ENCODE data around the gene RAB11FIP3. TPM values are rescaled to one million over a fixed set of nuclear protein-coding genes. Genes with fewer than 3 reads are reported as not detected.

RAB11FIP3 gene
- polyA plus RNA-seq, 1 of the 3 experiments (the other 2 are of a cell fraction), result 24.8 TPM

DNA sequence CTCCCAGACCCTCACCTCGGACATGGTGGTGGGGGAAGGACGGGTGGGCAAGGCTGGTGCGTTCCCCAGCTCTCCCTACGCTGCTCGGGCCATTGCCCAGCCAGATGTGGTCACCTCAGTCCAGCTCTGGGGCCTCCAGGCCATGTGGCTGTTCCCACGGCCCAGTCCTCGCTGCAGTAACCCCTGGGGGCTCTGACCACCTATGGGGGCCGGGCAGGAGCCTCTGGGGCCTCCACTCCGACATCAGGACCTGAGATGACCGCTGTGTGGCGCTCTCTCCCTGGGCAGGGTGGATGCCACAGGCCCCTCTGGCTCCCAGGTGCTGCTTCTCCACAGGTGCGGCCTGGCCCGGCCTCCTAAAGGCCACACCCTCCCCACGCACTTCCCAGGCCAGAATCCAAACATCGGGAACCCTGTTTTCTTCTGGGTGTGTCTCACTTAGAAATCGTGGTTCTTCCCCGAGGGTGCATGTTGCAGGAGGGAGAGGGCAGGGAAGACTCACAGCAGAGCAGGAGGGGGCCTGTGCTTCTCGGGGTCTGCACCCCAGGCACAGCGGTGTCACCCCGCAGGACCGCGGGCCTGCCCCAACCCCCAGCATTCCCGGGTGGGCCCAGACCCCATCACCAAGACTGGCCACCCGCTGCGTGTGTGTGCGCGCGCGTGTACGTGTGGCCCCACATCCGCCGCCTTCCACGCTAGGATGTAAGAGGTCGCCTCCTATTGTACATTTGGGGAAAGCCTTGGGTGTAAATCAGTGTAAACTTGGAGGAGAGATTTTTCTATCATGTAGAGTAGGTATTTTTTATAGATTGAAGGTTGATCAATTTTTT is 96.1 kb downstream of the RAB11FIP3 start:
- peaks cover 13% of the 10 kb centered on the region; the same call in 1 of the 2 replicates for H3K79me2 ChIP-seq (ENCODE audit: insufficient read depth)
- ChIA-PET POLR2A (interaction anchor here (1.3 kb wide), 1 partner anchor 44 kb away, joined by 3 read pairs; no protein-coding TSS in a partner anchor), CTCF (no interaction called here)
- H3K9me3 ChIP-seq, result no peaks in the 10 kb centered on the region
- no peak overlapping the region for H3K4me2 ChIP-seq
- peaks cover 18% of the 10 kb centered on the region for H3F3A ChIP-seq (replicated peaks; ENCODE audit: insufficient read depth)
- no peaks in the 10 kb centered on the region for H3K9me2 ChIP-seq
- H3K27me3 ChIP-seq (ENCODE audit: insufficient read depth), result no peaks in the 10 kb centered on the region
- H3K9ac ChIP-seq, result no peak overlapping the region
- 80% methylated on average over 11 of the region's 34 CpGs for WGBS (ENCODE audit: low lambda C conversion rate)
- H4K20me1 ChIP-seq (ENCODE audit: insufficient read depth), result peaks cover 18% of the 10 kb centered on the region
- H3K36me3 ChIP-seq (replicated peaks in 1 of 2; ENCODE audit: control insufficient read depth in 1 of 2, insufficient read depth in 2 of 2, low read length in 1 of 2), result peaks cover 0 to 20% of the 10 kb centered on the region in 2 experiments
- TF ChIP-seq RFX5 (IDR thresholded peaks at IDR 0.05; ENCODE audit: low read length) (no peak), ELF1 (IDR thresholded peaks at IDR 0.05) (no peak), MXI1 (IDR thresholded peaks at IDR 0.05; ENCODE audit: low read depth, low read length) (no peak), GATA2 (CRISPR knock-in tag; IDR thresholded peaks at IDR 0.05) (no peak), SIN3A (IDR thresholded peaks at IDR 0.05; ENCODE audit: borderline replicate concordance, low read depth, low read length) (no peak), NRF1 (IDR thresholded peaks at IDR 0.05; ENCODE audit: low read depth, low read length) (no peak), RXRA (IDR thresholded peaks at IDR 0.05; ENCODE audit: borderline replicate concordance, low read depth) (no peak), EP300 (IDR thresholded peaks at IDR 0.05; ENCODE audit: borderline replicate concordance in 1 of 2, low read depth in 1 of 2, low read length in 1 of 2) (no peak), TEAD4 (IDR thresholded peaks at IDR 0.05; ENCODE audit: borderline replicate concordance, insufficient read depth) (no peak), SMC3 (IDR thresholded peaks at IDR 0.05; ENCODE audit: low read depth, low read length) (no peak), FOSL2 (IDR thresholded peaks at IDR 0.05; ENCODE audit: borderline replicate concordance, low read depth) (no peak), NFIC (IDR thresholded peaks at IDR 0.05; ENCODE audit: borderline replicate concordance) (no peak), GABPA (IDR thresholded peaks at IDR 0.05; ENCODE audit: low read depth) (no peak)
- TF ChIP-seq, protein P1, sequence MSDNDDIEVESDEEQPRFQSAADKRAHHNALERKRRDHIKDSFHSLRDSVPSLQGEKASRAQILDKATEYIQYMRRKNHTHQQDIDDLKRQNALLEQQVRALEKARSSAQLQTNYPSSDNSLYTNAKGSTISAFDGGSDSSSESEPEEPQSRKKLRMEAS (IDR thresholded peaks at IDR 0.05; ENCODE audit: low read depth), result no peak
- TF ChIP-seq, protein P2, sequence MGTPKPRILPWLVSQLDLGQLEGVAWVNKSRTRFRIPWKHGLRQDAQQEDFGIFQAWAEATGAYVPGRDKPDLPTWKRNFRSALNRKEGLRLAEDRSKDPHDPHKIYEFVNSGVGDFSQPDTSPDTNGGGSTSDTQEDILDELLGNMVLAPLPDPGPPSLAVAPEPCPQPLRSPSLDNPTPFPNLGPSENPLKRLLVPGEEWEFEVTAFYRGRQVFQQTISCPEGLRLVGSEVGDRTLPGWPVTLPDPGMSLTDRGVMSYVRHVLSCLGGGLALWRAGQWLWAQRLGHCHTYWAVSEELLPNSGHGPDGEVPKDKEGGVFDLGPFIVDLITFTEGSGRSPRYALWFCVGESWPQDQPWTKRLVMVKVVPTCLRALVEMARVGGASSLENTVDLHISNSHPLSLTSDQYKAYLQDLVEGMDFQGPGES (IDR thresholded peaks at IDR 0.05; ENCODE audit: low read depth, low read length), result no peak
- TF ChIP-seq, protein P3, sequence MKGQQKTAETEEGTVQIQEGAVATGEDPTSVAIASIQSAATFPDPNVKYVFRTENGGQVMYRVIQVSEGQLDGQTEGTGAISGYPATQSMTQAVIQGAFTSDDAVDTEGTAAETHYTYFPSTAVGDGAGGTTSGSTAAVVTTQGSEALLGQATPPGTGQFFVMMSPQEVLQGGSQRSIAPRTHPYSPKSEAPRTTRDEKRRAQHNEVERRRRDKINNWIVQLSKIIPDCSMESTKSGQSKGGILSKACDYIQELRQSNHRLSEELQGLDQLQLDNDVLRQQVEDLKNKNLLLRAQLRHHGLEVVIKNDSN (IDR thresholded peaks at IDR 0.05; ENCODE audit: borderline replicate concordance, low read depth), result no peak
- TF ChIP-seq, protein P4, sequence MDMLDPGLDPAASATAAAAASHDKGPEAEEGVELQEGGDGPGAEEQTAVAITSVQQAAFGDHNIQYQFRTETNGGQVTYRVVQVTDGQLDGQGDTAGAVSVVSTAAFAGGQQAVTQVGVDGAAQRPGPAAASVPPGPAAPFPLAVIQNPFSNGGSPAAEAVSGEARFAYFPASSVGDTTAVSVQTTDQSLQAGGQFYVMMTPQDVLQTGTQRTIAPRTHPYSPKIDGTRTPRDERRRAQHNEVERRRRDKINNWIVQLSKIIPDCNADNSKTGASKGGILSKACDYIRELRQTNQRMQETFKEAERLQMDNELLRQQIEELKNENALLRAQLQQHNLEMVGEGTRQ (IDR thresholded peaks at IDR 0.05; ENCODE audit: borderline replicate concordance, low read depth, low read length), result no peak
- TF ChIP-seq, protein P5, sequence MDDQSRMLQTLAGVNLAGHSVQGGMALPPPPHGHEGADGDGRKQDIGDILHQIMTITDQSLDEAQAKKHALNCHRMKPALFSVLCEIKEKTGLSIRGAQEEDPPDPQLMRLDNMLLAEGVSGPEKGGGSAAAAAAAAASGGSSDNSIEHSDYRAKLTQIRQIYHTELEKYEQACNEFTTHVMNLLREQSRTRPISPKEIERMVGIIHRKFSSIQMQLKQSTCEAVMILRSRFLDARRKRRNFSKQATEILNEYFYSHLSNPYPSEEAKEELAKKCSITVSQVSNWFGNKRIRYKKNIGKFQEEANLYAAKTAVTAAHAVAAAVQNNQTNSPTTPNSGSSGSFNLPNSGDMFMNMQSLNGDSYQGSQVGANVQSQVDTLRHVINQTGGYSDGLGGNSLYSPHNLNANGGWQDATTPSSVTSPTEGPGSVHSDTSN (IDR thresholded peaks at IDR 0.05), result no peak
- TF ChIP-seq, protein P6, sequence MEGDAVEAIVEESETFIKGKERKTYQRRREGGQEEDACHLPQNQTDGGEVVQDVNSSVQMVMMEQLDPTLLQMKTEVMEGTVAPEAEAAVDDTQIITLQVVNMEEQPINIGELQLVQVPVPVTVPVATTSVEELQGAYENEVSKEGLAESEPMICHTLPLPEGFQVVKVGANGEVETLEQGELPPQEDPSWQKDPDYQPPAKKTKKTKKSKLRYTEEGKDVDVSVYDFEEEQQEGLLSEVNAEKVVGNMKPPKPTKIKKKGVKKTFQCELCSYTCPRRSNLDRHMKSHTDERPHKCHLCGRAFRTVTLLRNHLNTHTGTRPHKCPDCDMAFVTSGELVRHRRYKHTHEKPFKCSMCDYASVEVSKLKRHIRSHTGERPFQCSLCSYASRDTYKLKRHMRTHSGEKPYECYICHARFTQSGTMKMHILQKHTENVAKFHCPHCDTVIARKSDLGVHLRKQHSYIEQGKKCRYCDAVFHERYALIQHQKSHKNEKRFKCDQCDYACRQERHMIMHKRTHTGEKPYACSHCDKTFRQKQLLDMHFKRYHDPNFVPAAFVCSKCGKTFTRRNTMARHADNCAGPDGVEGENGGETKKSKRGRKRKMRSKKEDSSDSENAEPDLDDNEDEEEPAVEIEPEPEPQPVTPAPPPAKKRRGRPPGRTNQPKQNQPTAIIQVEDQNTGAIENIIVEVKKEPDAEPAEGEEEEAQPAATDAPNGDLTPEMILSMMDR (IDR thresholded peaks at IDR 0.05), result no peak
- H2AFZ ChIP-seq (ENCODE audit: low read depth), result no peak overlapping the region
- H3K27ac ChIP-seq (ENCODE audit: low read depth in 2 of 2, low read length in 1 of 2), result no peak overlapping the region
- peaks cover 11 to 16% of the 10 kb centered on the region in 2 experiments; a peak in 3 of 4 replicates for H3K4me1 ChIP-seq (ENCODE audit: control insufficient read depth in 1 of 2, insufficient read depth in 2 of 2, low read depth in 1 of 2, low read length in 1 of 2)
- H3K4me3 ChIP-seq (ENCODE audit: low read depth in 2 of 2, low read length in 1 of 2), result no peak overlapping the region
- DNase-seq, result no peak
